ENCODE results near the gene BORCS6.

DNA sequence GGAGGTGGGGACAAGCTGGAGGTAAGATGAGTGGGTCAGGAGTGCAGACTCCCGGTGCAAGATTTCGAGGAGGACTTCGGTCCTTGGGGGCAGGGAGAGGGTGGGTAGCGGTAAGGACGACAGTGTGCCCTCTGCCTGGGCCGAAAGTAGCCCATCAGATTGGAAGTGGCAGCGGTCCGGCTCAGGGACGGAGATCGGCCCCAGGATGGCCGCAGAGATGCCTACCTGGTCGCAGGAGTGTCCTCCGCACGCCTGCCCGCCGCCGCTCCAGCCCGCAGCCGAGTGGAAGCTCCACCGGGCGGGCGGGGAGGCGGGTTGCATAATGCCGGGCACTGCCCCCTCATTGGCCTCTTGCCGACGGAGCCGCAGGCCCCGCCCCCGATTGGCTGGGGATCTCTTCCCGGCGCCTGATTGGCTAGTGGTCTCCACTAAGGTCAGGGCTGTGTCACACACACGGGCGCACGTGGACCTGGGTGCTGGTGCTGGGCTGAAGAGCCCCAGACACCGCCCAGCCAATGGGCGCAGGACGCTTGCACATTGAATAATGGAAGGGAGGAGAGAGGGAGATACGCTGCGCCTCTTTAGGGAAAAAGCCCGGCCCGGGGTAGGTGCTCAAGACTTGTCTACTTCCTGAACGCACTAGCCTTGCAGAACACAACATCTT lies 37.7 kb downstream of the BORCS6 start, which contains the start of gene PER1:
- TF ChIP-seq, protein P1, sequence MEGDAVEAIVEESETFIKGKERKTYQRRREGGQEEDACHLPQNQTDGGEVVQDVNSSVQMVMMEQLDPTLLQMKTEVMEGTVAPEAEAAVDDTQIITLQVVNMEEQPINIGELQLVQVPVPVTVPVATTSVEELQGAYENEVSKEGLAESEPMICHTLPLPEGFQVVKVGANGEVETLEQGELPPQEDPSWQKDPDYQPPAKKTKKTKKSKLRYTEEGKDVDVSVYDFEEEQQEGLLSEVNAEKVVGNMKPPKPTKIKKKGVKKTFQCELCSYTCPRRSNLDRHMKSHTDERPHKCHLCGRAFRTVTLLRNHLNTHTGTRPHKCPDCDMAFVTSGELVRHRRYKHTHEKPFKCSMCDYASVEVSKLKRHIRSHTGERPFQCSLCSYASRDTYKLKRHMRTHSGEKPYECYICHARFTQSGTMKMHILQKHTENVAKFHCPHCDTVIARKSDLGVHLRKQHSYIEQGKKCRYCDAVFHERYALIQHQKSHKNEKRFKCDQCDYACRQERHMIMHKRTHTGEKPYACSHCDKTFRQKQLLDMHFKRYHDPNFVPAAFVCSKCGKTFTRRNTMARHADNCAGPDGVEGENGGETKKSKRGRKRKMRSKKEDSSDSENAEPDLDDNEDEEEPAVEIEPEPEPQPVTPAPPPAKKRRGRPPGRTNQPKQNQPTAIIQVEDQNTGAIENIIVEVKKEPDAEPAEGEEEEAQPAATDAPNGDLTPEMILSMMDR (conservative IDR thresholded peaks at IDR 0.05), result no peak
- TF ChIP-seq EZH2 (IDR thresholded peaks at IDR 0.05; ENCODE audit: low read depth), result no peak

Measured in PC-9 (cell line).